Midbrain (tissue), 1 donor: ENCODE results near the gene ACTL6A.
"Not testable (repeated sequence)": the region's sequence is repeated elsewhere in the genome, so short reads cannot be mapped to it uniquely, and the experiment has no call there.

Experiments
- DNase-seq: peaks from one replicate; lab custom pipeline; 2025; lab: John Stamatoyannopoulos, UW

Gene ACTL6A

DNA sequence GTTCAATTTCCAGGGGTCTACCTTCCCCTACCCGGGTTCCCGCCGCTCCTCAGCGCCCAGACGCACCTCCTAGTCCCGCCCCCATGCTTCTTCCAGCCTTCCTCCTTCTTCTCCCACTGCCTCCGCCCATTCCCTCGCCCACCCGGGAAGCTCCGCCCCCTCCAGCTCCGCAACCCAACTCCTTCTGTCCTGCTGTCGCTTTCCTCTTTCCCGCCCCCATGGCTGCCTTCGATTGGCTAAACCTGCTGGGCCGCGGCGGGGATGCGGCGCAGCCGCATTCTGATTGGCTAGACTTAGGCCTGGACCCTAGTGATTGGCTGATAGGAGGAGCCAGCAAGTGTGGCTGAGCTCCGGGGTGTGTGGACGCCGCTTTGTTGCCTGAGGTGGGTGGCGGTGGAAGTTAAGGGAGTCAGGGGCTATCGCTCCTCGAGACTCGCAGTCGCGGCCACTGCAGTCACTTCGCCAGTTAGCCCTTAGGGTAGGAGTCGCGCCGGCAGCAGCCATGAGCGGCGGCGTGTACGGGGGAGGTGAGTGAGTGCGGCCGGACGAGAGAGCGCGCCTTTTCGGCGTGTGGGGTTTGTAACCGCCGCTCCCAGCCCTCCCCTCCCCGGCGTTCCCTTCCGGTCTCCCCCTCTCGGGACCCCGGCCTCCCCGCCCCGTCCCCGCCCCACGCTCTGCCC lies at the start of gene ACTL6A:
ACTL6A (plus strand) TSS at position 336 of the 680 bp plus-strand sequence; CDS start at position 503, 167 bp downstream.
- DNase-seq = peak; percentile 99

DNA sequence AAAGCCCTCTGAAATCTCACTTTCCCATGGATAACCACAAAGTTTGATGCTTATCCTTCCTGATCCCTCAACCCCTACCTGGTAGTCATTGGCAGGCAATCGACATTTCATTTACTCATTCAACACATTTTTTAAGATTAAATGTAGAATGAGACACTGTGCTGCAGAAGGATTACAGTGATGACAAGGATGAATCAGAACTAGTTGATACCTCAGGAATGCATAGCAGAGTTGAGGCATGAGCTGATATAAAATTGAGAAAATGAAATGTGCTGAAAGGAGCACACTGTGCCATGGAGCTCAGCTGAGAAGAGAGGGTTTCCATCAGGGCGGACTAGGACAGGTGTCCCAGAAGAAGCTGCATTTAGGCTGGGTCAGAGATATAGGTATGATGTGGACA lies 48.9 kb upstream of the ACTL6A start:
- DNase-seq = no peak

DNA sequence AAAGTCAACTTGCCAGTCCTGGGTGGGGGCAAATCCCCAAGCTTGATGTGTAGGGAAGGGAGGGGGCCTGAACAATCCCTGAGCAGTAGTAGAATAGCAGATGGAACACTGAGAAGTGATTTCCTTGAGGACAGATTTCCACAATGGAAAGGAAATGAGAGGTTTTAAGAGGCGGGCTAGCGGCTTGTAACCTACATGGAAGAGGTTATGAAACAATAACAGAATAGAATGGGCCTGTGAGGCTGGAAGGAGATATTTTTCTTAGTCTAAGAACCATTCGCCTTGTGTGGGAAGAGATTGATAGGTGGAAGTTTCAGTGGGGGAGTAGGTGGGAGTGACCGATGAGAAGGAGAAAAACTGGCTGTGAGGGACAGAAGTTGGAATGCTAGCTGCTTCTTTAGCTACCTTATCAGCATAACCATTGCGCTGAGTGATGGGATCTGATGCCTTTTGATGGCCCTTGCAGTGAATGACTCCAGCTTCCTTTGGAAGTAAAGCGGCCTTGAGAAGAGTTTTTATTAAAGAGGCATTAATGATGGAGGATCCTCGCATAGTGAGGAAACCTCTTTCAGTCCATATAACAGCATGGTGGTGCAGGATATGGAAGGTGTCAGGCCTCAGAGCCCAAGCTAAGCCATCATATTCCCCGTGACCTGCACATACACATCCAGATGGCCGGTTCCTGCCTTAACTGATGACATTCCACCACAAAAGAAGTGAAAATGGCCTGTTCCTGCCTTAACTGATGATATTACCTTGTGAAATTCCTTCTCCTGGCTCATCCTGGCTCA lies 46.1 kb upstream of the ACTL6A start:
- not testable (repeated sequence) for DNase-seq

DNA sequence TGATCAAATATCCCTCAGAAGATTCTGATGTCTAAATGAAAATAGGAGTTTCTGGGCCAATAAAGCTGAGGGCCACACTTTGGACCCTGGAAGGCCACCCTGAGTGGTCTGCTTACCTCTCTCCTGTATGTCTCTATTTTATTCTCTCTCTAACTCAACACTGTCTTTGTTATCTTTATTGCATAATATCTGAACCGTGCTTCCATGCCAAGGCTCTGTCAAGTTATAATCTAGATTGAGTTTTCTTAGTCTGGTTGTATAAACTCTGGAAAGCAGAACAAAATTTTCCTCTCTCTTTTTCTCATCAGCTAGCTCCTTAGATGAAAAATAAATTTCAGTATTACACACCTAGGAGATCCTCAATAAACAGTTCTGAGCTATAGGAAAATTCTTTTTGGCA lies 36.2 kb upstream of the ACTL6A start:
- DNase-seq = no peak

DNA sequence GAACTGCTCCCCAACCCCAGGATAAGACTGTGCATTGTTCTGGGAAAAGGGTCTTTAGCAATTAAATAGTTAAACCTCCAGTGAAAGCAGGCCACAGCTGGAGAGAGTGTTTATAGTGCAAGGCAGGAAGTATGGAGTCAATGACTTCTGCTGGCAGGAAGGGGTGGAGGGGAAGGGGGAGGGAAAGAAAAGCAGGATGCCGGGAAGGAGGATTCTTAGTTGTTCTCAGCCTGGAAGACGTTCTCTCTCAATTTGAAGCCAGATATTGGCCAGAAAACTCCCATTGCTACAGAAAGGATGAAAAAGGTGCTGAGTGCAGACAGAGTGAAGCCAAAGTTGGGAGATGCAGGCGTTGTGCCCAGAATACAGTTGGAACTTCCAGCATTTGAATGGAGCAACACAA lies 35.7 kb upstream of the ACTL6A start:
- DNase-seq = peak; percentile 24

DNA sequence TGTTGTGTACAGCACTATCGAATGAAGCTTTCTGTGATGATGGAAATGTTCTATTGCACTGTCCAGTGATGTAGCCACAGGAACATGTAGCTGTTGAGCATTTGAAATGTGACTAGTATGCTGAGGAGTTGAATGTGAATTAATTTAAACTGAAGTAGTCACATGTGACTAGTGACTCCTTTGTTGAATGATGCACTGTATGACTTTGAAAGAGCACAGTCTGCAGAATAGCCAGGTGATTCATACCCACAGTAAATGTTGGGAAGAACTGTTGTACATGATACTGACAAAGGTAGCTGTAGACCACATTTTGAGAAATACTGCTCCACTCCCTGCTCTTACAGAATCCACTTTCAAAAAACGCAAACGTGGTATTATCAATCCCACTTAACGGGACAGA lies 34.0 kb upstream of the ACTL6A start:
- no peak for DNase-seq

DNA sequence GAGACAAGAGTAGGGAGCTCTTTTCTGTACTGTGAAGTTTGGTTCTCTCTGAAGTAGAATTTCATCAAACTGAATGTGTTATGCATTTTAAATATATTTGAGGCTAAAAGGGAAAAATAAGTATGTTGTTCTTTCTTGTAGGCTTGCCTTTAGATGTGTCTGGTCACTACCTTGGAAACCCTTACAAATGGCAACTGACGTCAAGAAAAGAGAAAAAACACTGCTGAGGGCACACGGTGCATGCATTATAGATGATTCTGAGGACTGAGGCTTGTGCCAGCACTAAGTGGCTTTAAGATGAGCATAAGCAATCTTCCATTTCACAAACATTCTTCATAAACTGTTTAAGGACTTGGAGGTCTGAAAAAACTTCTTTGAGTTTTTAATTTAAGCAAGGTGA lies 31.1 kb upstream of the ACTL6A start:
- DNase-seq = no peak

DNA sequence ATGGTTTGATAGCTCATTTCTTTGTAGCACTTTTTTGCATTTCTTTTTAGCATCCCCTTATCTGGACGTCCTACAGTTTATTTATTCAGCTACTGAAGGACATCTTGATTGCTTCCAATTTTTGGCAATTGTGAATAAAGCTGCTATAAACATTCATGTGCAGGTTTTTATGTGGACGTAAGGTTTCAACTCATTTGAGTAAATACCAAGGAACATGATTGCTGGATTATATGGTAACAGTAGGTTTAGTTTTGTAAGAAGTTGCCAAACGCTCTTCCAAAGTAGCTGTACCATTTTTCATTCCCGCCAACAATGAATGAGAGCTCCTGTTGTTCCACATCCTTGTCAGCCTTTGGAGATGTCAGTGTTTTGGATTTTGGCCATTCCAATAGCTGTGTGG lies 29.5 kb upstream of the ACTL6A start:
- DNase-seq = no peak

DNA sequence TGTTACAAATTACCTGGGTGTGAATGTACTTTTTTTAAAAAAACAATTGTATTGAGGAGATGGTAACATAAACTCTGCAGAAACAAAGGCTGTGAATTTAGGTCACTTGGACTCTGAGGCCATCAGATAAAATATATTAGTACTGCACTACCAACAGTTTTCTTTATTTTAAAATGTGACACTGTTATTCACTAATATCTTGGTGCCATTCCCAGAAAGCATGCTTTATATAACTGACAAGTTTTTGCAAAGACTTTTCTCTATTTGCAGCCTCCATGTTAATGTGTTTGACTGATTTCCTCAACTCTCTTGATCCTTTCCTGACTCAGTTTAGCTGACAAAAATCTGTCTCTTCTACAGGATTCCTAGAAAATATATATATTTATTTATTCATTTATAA lies 26.5 kb upstream of the ACTL6A start:
- DNase-seq = no peak

DNA sequence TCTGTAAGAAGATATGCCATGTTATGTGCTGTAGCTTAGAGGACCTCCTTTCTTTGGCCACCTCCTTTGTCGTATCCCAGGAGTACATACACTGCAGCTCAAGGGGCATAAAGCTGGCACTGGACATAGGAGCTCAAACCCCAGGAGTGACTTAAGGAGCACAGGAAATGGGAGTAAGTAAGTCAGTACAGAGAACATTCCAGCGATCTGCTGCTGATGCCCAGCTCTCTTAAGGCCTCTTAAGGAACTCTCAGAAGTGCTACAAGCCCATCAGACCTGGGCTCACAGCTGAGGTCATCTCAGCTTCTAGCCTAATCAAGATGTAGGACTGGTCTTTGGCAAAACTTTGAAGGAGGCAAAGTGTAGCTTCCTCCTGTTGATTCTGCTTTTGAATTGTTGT lies 21.6 kb upstream of the ACTL6A start:
- DNase-seq = no peak

DNA sequence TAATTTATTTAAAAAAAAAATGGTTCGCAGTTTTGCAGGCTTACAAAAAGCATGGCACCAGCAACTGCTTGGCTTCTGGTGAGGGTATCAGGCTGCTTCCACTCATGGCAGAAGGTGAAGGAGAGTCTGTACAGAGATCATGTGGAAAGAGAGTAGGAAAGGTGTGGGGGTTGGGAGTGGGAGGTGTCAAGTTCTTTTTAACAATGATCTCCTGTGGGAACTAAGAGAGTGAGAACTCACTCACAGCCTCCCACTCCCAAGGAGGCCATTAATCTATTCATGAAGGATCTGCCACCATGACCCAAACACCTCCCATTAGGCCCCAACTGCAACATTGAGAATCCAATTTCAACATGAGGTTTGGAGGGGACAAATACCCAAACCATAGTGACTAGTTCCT lies 21.1 kb upstream of the ACTL6A start:
- DNase-seq = no peak

DNA sequence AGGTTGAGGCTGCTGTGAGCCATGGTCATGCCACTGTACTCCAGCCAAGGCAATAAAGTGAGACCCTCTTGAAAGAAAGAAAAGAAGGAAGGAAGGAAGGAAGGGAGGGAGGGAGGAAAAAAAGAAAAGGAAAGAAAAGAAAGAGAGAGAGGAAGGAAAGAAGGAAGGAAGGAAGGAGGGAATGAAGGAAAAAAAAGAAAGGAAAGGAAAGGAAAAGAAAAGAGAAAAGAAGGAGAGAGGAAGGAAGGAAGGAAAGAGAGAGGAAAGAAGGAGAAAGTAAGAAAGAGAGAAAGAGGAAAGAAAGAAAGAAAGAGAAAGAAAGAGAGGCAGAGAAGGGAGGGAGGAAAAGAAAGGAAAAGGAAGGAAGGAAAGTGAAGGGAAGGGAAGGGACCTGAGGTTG lies 20.4 kb upstream of the ACTL6A start:
- DNase-seq = no peak

DNA sequence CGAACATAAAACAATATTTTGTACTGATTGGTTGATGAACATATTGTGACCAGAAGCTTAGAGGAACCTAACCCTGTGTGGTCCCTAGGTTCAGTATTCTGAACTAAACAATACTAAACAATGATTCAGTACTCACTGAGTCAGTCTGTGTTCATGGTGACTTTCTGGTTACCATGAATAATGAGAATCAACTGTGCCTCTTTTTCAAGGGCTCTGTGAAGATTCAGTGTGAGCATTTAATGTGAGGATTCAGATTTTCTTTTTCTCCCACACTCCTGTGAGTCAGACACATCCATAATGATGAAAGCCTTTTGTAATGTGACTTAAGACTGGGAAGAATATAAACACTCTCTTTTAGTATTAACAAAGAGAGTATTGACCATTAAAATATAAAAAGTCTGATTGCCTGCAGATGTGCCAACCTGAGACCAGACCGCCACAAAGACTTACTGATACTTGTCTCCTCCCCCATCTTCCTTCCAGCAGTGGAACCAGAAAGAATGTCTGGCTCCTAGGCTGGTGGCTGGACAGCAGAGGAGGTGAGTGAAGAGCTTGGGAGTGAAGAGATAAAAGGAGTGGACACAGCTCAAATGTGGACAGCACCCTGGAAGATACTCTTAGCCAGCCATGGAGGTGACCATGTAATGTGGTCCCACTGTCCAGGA lies 17.6 kb upstream of the ACTL6A start:
- no peak for DNase-seq

DNA sequence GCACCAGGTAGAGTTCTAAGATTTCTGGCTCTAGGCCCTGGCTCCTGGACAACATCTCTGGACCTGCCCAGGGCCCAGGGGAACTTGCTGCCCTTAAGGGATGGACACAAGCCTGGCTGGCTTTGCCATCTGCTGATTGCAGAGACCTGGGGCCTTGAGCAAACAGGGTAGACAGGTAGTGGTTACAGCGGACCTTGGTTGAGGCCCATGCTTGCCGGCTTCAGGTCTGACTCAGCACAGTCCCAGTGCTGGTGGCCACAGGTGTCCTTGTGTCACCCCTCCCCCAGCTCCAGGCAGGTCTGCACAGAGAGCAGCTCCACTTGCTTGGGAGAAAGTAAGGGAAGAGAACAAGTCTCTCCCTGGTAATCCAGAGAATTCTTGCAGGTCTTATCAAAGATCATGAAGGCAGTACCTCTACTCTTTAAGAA lies 15.9 kb upstream of the ACTL6A start:
- no peak for DNase-seq

DNA sequence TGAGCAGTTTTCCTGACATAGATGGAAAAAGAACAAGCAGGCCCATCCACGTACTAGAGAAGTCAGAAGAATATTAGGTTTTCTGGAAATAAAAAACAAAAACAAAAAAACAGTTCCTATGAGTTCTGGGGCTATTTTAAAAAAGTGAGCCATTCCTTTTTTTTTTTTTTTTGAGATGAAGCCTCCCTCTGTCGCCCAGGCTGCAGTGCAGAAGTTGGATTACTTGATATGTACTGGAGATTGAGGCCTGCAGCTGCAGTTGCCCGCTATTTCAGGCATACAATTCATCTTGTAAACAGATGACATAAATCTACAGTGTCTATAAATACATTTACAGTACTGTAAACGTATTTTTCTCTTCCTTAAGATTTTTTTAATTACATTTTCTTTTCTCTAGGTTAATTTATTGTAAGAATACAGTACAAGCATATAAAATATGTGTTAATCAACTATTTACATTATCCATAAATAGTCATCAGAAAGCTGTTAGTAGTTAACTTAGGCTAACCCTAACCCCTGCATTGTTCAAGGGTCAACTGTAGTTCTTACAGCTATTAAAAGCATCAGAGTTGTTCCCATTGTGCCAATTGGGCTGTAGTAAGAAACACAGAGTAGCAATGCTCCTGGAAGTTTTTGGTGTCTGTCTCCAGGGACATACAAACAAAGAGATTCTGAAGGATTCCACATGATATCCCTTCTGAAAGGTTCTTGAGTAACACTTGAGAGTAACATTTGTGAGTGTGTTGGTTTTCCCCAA lies 11.2 kb upstream of the ACTL6A start:
- DNase-seq = no peak

DNA sequence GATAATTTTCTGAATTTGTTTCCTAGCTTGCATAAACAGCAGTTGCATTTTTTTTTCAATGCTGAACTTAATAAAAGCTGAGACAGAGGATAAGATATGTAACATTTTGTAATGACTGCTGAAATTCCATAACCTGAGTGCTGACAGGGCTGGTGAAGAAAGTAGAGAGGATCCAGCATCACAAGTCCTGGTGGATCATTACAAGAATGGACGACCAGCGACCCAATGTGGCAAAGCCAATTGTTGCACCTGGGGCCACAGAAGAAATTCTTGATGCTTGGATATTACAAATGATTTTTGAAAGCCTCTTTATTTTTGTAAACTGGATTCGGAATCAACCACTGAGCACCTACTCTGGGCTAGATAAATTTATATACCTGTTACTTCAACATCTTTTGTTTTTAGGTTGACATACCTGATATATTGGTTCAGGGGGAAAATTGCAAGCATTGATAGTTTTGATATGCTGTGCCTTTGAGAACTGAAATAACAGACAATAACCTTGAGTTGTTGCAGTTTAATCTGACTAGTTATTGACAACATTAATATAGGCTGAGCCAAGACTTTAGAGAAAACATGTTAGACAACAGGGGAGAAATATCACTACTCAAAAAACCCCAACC lies 3.9 kb upstream of the ACTL6A start:
- DNase-seq = peak; percentile 74

DNA sequence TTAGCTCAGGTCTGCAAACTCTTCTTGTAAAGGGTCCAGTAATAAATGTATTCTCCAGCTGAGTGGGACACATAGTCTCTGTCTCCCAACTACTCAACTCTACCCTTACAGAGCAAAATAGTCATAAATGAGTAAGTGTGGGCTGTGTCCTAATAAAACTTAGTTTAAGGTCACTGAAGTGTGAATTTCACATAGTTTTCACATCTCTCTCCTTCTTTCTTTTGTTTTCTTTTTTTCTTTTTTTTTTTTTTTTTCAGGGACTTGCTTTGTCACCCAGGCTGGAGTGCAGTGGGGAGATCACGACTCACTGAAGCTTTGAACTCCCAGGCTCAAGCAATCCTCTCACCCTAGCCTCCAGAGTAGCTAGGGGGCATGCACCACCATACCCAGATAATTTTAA lies 1.9 kb upstream of the ACTL6A start:
- DNase-seq = no peak

DNA sequence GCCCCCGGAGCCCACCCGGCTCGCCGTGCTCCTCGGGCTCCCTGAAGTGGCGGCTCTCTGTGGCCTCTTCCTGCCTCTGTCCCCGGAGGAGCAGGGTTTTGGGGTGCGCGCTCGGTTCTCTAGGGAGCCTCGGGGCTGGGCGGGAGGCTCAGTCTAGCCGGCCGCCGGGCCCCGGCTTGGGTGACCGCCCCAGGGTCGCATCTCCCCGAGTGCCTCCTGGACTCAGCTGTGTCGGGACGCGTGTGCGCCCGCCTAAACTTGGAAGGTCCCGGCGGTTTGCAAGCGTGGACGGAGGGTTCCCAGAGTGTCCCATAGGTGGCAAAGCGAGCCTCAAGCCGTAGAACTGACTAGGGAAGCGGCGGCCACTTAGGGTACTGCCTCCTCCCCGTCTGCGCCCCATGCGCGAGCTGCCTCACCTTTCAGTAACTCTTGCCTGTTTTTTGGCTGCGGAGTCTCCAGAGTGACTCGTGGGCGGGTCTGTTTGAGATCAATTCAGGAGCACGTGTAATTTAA lies 601 bp downstream of the ACTL6A start:
- peak; percentile 10 for DNase-seq

DNA sequence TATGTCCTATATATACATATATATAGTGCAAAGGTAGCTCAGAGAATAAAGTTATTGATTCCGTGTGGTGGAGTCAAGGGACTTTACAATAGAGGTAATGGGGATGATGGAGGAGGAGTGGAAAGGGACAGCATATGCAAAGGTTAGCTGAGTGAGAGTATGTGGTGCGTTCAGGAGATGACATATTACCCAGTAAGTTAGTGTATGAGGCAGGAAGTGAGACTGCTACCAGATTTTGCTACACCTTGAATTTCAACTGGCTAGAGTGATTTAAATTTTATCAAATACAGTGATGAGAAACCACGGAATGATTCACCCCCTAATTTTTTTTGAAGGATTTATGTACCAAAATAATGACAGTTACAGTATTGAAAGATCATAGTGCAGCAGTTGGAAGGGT lies 2.8 kb downstream of the ACTL6A start:
- no peak for DNase-seq

DNA sequence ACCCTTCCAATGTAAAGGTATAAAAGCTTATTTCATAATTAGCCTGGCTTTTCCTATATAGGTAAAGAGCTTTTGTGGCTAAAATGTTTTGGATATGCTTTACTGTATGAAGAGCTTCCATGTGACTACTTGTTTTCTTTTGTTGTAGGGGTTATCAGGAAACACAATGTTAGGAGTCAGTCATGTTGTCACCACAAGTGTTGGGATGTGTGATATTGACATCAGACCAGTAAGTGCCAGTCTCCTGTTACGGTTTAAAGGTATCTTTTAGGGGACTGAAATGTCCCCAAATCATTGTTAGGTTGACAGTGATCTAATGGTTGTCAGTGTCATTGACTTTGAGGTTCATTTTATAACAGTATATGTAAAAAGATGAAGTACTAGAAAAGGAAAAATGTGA lies 18.3 kb downstream of the ACTL6A start:
- no peak for DNase-seq

DNA sequence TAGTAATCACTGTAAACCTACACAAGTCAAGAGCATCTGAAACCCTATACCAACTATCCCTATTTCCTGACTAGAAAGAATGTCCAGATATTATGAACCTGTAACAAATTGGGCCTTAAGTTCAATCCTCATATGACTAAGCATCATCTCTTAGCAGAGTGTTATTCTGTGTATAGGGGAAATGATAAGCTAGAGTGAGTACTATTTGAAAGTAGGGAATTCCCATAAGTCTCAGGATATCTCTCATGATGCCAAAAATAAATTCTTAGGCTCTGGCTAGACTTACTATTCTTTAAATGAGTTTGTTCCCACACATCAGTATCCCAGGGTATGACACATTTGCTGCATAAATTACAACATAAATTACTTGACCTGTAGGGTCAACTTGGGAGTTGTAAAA lies 26.4 kb downstream of the ACTL6A start:
- no peak for DNase-seq

DNA sequence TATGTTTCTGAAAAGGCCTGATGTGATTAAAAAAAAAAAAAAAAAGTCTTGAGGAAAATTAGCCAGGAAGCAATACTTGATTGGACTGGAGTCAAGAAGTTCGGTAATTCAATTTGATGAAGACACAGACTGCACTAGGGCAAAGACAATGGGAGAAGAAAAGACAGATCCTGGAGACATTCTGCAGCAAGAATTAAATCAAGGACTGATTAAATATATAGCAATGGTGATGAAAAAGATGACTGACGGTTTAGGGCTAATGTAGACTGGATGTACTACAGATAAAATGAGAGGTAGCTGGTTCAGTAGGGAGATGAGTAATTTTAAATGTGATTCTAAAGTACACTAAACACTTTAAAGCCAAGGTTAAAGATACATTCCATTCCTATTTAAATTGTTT lies 27.9 kb downstream of the ACTL6A start:
- no peak for DNase-seq
